Subcutaneous abdominal adipose tissue (tissue), 5 donors: Measurements from ENCODE around the gene TJP2.

Experiments used
- H3K27ac ChIP-seq: one replicate; pipeline ENCODE4 v1.7.0; 2013; ENCODE audit warnings: low read depth, mild to moderate bottlenecking, inconsistent platforms, low read length, moderate library complexity
- H3K27me3 ChIP-seq, 5 donors: one replicate each; pipeline ENCODE4 v1.7.0; 2013; ENCODE audit warnings: low read length in 5 of 5, inconsistent platforms in 1 of 5; ENCODE audit not compliant: control insufficient read depth in 5 of 5, insufficient read depth in 4 of 5
- H3K36me3 ChIP-seq, 5 donors: one replicate each; pipeline ENCODE4 v1.7.0; 2013; ENCODE audit warnings: low read length in 5 of 5; ENCODE audit not compliant: control insufficient read depth in 5 of 5, insufficient read depth in 5 of 5
- H3K4me1 ChIP-seq, 5 donors: one replicate each; pipeline ENCODE4 v1.7.0; 2013; ENCODE audit warnings: low read length in 5 of 5, mild to moderate bottlenecking in 3 of 5, moderate library complexity in 1 of 5; ENCODE audit not compliant: control insufficient read depth in 5 of 5, insufficient read depth in 5 of 5
- H3K4me3 ChIP-seq, 5 donors: one replicate each; pipeline ENCODE4 v1.7.0; 2013; ENCODE audit warnings: low read length in 5 of 5, low read depth in 1 of 5
- H3K9ac ChIP-seq, 5 donors: one replicate each; pipeline ENCODE4 v1.7.0; 2013; ENCODE audit warnings: low read length in 5 of 5, mild to moderate bottlenecking in 4 of 5, moderate library complexity in 3 of 5
- H3K9me3 ChIP-seq, 5 donors: one replicate each; pipeline ENCODE4 v1.7.0; 2013; ENCODE audit warnings: low read length in 5 of 5; ENCODE audit not compliant: control insufficient read depth in 5 of 5
- donor health status: healthy.
- donor health status: healthy.
- donor health status: healthy.
- donor health status: healthy.
- donor health status: healthy.

The TJP2 gene

GRCh38 chr9:69215774-69216485 lies 41.9 kb downstream of the TJP2 start:
- Histone ChIP-seq H3K4me1 (peaks cover 0 to 5% (median 0%) of the 10 kb centered on the region in 5 donors), H3K4me3 (no peak overlapping the region), H3K27me3 (no peaks in the 10 kb centered on the region), H3K9me3 (no peaks in the 10 kb centered on the region), H3K36me3 (peaks cover 18 to 48% (median 28%) of the 10 kb centered on the region in 5 donors), H3K27ac (no peak overlapping the region), H3K9ac (no peak overlapping the region)

- no peak overlapping the region for H3K27ac ChIP-seq
Measured at GRCh38 chr9:69218166-69218565, 44.1 kb downstream of the TJP2 start.

DNA sequence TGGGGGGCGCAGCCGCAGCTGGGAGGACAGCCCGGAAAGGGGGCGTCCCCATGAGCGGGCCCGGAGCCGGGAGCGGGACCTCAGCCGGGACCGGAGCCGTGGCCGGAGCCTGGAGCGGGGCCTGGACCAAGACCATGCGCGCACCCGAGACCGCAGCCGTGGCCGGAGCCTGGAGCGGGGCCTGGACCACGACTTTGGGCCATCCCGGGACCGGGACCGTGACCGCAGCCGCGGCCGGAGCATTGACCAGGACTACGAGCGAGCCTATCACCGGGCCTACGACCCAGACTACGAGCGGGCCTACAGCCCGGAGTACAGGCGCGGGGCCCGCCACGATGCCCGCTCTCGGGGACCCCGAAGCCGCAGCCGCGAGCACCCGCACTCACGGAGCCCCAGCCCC lies 47.0 kb downstream of the TJP2 start:
- H3K9ac ChIP-seq: no peak overlapping the region
- H3K27ac ChIP-seq: no peak overlapping the region
- H3K27me3 ChIP-seq: no peaks in the 10 kb centered on the region
- no peaks in the 10 kb centered on the region for H3K4me1 ChIP-seq
- H3K9me3 ChIP-seq: no peaks in the 10 kb centered on the region
- peaks cover 21 to 59% (median 55%) of the 10 kb centered on the region in 5 donors for H3K36me3 ChIP-seq
- no peak overlapping the region for H3K4me3 ChIP-seq

More at GRCh38 chr9:69218166-69218565, 44.1 kb downstream of the TJP2 start:
- Histone ChIP-seq H3K27me3 (no peaks in the 10 kb centered on the region), H3K36me3 (peaks cover 15 to 61% (median 42%) of the 10 kb centered on the region in 5 donors), H3K9ac (no peak overlapping the region), H3K4me1 (peaks cover 0 to 5% (median 0%) of the 10 kb centered on the region in 5 donors), H3K4me3 (no peak overlapping the region), H3K9me3 (no peaks in the 10 kb centered on the region)

- no peak overlapping the region for H3K4me3 ChIP-seq
- no peaks in the 10 kb centered on the region for H3K9me3 ChIP-seq
- H3K36me3 ChIP-seq: peaks cover 32 to 64% (median 55%) of the 10 kb centered on the region in 5 donors
- no peaks in the 10 kb centered on the region for H3K4me1 ChIP-seq
- no peak overlapping the region for H3K9ac ChIP-seq
- H3K27me3 ChIP-seq: no peaks in the 10 kb centered on the region
- no peak overlapping the region for H3K27ac ChIP-seq
Measured at GRCh38 chr9:69222970-69223369, 48.9 kb downstream of the TJP2 start.

GRCh38 chr9:69223605-69224004 lies 49.5 kb downstream of the TJP2 start:
- Histone ChIP-seq H3K27me3 (no peaks in the 10 kb centered on the region), H3K4me1 (no peaks in the 10 kb centered on the region), H3K9me3 (no peaks in the 10 kb centered on the region), H3K27ac (no peak overlapping the region), H3K4me3 (no peak overlapping the region), H3K36me3 (peaks cover 34 to 64% (median 56%) of the 10 kb centered on the region in 5 donors), H3K9ac (no peak overlapping the region)

- Histone ChIP-seq H3K36me3 (peaks cover 59 to 90% (median 75%) of the 10 kb centered on the region in 5 donors), H3K27ac (no peak overlapping the region), H3K4me3 (no peak overlapping the region), H3K9me3 (no peaks in the 10 kb centered on the region), H3K9ac (no peak overlapping the region), H3K27me3 (no peaks in the 10 kb centered on the region), H3K4me1 (no peaks in the 10 kb centered on the region)
Measured at GRCh38 chr9:69229367-69229766, 55.3 kb downstream of the TJP2 start.

DNA sequence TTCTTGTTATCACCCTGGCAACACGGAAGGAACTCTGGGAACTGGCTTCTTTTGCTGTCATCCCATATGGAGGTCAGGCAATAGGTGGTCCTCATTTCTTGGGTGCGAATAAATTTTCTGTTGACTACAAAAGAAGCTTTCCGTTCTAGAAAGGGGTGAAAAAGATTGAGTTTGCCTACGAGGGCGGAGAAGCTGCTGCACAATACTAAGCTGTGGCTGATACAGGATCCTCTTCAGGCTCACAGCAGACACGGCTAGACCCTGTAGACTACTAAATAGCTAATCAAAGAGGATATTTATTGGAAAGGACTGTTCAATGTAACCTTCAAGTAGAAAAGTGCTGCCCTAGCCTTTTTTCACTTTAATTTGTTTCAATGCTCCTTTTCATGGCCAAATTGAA lies 58.1 kb downstream of the TJP2 start:
- Histone ChIP-seq H3K9ac (no peak overlapping the region), H3K9me3 (no peaks in the 10 kb centered on the region), H3K27me3 (no peaks in the 10 kb centered on the region), H3K4me3 (no peak overlapping the region), H3K36me3 (peaks cover 53 to 89% (median 78%) of the 10 kb centered on the region in 5 donors), H3K4me1 (no peaks in the 10 kb centered on the region), H3K27ac (no peak overlapping the region)

- no peak overlapping the region for H3K27ac ChIP-seq
- no peaks in the 10 kb centered on the region for H3K27me3 ChIP-seq
- no peaks in the 10 kb centered on the region for H3K4me1 ChIP-seq
- no peaks in the 10 kb centered on the region for H3K9me3 ChIP-seq
- no peak overlapping the region for H3K9ac ChIP-seq
- H3K4me3 ChIP-seq: no peak overlapping the region
- peaks cover 49 to 88% (median 77%) of the 10 kb centered on the region in 5 donors for H3K36me3 ChIP-seq
Measured at GRCh38 chr9:69234683-69235082, 60.6 kb downstream of the TJP2 start.

GRCh38 chr9:69236188-69236587 lies 62.1 kb downstream of the TJP2 start:
- Histone ChIP-seq H3K36me3 (peaks cover 51 to 89% (median 73%) of the 10 kb centered on the region in 5 donors), H3K4me3 (no peak overlapping the region), H3K9ac (no peak overlapping the region), H3K4me1 (no peaks in the 10 kb centered on the region), H3K9me3 (no peaks in the 10 kb centered on the region), H3K27ac (no peak overlapping the region), H3K27me3 (no peaks in the 10 kb centered on the region)

DNA sequence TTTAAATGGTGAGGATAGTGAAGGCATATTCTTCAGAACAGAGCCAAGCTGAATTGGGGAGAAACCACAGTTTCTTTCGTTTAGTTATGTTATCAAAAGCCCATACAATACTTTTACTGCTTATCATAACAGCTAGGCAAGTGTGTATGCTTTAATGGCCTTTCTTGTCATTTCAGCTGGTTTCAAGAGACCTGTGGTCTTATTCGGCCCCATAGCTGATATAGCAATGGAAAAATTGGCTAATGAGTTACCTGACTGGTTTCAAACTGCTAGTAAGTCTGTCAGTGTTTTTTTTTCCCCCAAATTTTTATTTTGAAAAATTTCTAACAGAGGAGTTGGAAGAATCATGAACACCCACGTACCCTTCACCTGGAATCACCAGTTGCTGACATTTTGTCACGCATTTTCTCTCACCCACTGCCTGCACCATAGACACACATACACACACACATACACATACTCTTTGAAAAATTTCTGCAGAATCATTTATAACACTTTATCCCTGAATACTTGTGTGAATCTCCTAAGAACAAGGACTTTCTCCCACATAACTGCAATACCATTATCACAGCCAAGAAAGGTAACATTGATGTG lies 63.7 kb downstream of the TJP2 start:
- H3K27me3 ChIP-seq: no peaks in the 10 kb centered on the region
- peak overlapping the region in 1 of 5 donors; percentile 77 for H3K9ac ChIP-seq
- H3K4me3 ChIP-seq: no peak overlapping the region
- no peaks in the 10 kb centered on the region for H3K4me1 ChIP-seq
- H3K36me3 ChIP-seq: peaks cover 48 to 89% (median 68%) of the 10 kb centered on the region in 5 donors
- no peaks in the 10 kb centered on the region for H3K9me3 ChIP-seq
- no peak overlapping the region for H3K27ac ChIP-seq
